HG03575 (cell line): ENCODE measurements around the gene ELFN1.

Source experiments
- ATAC-seq: cut with Tn5 transposase; IDR thresholded peaks from one replicate; pipeline ENCODE4 v1.9.1; 2021; ENCODE audit not compliant: unreplicated experiment, insufficient number of reproducible peaks, low FRiP score; ENCODE audit errors: extremely low read depth

The ELFN1 gene

GRCh38 chr7:1690359-1690958 lies 20.4 kb downstream of the ELFN1 start:
- ATAC-seq, result no peak

GRCh38 chr7:1691096-1691495 lies 21.0 kb downstream of the ELFN1 start:
- ATAC-seq, result no peak

DNA sequence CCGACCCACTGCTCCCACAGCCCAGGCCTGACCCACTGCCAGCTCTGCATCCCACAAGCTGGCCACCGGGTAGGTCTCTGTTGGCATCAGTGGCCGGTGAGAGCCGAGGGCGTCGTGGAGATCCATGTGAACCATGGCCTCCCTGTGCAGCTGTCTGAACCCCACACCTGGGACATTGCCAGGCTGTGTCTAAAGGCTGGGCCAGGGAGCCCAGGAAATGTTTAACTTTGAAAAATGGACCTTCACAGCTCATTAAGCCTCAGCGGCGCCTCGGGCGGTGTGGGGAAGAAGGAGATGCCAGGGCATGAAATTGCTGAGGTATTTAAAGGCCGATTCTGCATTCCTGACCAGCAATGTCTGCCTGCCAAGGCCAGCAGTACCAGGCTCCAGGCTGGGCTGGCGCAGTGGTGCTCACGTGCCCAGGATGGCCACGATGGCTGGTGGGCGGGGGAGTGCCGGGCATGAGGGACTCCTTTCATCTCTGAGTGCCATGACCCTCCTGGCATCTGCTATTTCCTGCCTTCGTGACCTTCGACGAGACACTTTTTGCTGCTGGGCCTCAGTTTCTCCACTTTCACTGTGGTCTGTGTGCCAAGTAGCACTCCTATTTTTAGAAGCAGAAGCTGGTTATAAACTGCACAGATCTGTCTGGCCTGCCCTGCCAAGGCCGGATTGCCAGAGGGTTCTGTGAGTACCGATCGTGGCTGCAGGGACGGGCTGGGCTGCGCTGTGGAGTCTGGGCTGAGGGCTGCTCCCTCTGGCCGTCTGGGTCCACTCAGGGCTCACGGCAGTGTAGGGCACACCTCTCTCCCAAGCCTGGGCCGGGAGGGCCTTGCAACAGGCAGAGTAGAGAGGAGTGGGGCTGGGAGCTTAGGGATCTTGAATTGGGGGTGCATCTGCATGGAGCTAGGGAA lies 21.8 kb downstream of the ELFN1 start:
- no peak for ATAC-seq

GRCh38 chr7:1692515-1693418 lies 22.7 kb downstream of the ELFN1 start:
- ATAC-seq, result no peak

DNA sequence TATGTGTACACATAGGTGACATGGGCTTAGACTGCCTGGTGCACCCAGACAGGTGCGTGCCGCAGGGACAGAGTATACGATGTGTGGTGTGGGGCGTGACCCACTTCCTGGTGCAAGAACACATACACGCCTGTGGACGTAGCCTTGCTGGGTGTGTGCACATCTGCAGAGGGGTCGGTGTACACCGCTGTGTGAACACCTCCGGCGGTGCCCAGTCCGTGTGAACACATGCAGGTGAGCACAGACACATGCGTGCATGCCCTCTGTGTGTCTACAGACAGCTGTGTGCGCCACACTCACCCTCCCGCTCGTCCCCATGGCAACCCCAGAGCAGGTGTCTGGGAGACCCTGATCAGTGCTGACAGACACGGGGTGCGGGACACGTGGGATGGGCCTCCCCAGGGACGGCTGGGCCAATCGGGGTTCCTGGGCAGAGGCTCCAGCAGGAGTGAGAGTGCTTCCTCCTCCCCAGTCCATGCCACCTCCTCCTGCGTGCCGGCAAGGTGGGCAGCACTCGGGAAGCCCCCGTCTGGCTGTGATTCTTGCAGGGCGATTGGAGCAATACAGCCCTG lies 23.4 kb downstream of the ELFN1 start:
- no peak for ATAC-seq

DNA sequence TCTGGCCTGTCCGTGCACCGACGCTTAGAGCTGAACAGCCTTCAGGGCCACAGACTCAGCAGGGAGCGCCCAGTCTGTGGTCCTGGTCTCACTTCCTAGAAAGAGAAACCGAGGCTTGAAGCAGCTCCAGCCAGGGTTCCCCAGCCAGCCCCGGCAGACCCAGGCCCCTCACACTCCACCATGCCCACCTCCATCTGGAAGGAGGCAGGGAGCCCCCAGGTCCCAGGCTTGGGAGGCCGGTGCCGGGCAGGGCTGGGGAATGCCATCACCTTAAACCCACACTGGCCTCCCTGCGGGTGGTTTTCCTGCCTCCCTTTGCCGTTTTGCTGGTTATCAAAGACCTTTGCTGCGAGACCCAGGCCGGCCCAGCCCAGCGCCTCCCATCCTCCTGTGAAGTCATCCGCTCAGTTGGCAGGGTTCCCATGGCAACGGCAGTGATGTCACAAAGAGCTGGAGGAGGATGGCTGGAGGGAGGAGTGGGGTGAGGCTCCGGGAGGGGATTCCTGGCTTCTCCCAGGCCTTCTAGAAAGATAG lies 24.0 kb downstream of the ELFN1 start:
- ATAC-seq, result no peak

DNA sequence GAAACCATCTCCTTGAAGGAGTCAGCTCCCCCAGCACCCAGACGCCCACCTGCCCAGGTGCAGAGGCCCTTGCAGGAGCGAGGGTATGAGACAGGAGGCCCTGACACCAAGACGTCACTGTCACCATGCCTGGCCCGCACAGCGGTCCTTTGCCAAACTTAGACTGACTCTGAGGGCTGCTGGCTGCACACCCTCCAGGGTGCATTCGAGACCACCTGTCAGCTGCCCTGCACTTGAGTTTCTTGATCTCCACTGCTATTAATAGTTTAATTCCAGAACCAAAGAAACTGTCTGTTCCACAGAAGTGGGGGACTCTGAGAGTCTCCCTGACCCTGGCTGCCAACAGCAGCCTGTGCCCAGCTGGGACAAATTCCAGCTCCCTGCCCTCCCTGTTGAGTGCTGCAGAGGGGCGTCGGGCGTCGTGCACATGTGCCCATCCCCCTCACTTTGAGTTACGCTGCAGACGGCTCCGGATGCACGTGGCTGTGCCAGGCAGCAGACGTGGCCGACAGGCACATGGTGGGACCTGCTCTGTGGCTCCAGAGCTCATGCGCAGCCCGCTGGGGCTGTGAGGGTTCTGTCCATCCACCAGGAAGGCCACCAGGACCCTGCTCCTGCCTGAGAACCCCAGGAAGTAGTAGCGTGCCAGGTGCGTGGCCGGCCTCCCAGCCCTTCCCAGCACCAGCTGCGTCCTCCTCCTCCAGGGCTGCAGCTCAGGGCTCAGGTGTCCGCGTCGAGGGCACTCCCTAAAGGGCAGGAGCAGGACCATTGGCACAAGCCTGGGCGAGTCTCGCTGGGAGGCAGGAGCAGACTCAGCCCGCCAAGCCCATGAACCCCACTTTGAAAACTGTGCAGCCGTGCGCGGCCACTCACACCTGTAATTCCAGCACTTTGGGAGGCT lies 24.8 kb downstream of the ELFN1 start:
- no peak for ATAC-seq

GRCh38 chr7:1695800-1696454 lies 25.9 kb downstream of the ELFN1 start:
- ATAC-seq, result no peak

- no peak for ATAC-seq
Measured at GRCh38 chr7:1696671-1697498, 26.8 kb downstream of the ELFN1 start.

GRCh38 chr7:1697499-1698125 lies 27.5 kb downstream of the ELFN1 start:
- ATAC-seq, result no peak

GRCh38 chr7:1698201-1698600 lies 28.1 kb downstream of the ELFN1 start:
- no peak for ATAC-seq

DNA sequence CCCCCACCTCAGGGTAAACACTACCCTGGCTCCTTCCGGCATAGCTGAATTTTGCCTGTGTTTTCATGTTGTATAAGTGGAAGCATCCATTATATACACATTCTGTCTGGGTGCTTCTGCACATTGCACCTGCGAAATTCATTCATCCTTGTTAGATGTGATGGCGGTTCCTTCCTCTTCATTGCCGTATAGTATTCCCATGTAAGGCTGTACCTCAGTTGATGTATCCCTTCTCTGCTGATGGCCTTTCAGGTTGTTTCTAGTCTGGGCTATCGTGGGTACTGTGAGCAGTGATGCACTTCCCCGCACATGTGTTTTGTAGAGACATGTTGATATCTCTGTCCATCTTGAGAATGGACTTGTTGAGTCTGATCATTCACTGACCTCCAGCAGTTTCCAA lies 28.9 kb downstream of the ELFN1 start:
- no peak for ATAC-seq

GRCh38 chr7:1700086-1700485 lies 30.0 kb downstream of the ELFN1 start:
- ATAC-seq, result no peak

DNA sequence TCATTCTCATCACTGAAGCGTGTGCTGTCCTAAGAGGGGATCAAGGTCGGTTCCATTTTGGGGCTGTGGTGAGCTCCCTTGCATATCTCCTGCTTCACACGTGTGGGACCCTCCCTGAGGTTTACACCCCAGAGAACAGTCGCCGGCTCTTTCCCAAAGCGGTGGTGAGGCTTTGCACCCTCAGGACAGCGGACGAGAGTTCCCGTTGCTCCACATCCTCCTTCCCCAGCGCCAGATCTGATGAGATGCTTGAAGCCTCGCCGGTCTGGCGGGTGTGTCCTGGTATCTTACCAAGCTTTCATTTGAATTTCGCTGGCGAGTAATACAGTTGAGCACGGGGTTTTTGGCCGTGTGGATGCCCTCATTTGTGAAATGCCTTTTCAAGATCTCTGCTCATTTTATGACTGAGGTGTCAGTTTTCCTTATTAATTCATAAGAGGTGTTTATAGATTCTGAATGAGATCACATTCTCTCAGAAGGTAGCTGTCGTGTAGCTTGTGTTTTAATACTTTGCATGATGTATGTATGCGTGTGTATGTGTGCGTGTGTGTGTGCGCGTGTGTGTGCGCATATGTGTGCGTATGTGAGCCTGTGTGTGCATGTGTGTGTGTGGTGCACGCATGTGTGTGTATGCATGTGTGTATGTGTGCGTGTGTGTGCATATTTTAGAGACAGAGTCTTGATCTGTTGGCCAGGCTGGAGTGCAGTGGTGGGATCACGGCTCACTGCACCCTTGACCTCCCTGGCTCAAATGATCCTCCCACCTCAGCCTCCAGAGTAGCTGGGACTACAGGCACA lies 30.7 kb downstream of the ELFN1 start:
- ATAC-seq, result no peak

GRCh38 chr7:1702652-1703051 lies 32.6 kb downstream of the ELFN1 start:
- ATAC-seq, result no peak

DNA sequence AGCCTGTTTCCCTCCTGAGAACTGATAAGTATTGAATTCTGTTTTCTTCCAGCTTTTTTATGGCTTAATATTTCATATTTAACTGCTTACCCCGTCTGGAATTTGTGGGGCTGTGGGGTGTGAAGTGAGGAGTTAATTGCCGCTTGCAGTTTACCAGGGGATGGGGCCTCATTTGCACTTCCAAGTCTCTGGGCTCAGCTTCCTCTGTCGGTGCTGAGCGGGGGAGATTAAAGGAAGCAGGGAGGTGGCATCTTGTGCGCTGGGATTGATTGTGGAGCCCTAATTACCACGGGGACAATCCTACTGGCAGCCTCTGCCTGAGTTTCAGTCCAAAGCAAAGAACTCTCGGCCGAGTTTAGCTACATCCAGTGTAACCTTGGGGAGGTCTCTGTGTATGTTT lies 33.4 kb downstream of the ELFN1 start:
- no peak for ATAC-seq
